ENCODE measurements around the gene FANCD2. TPM values are rescaled to one million over a fixed set of nuclear protein-coding genes. Genes with fewer than 3 reads are reported as not detected.

The FANCD2 gene
- polyA plus RNA-seq, 3 donors = 1.3 to 11.6 (median 2.4) TPM

GRCh38 chr3:10106919-10107318 lies 80.7 kb downstream of the FANCD2 start:
- H3K27ac ChIP-seq (ENCODE audit: low read depth in 1 of 2, low read length in 2 of 2) = no peak overlapping the region
- no peak overlapping the region for H3K4me2 ChIP-seq (replicated peaks; ENCODE audit: extremely low read depth, low read length, poor library complexity, severe bottlenecking)
- H3K27me3 ChIP-seq (ENCODE audit: control insufficient read depth in 2 of 2, insufficient read depth in 2 of 2, low read length in 2 of 2) = no peaks in the 10 kb centered on the region
- H3K36me3 Mint-ChIP-seq = peaks cover 3 to 8% of the 10 kb centered on the region in 2 donors
- no peak for DNase-seq
- peaks cover 0 to 3% (median 3%) of the 10 kb centered on the region in 3 donors for H3K27me3 Mint-ChIP-seq (ENCODE audit: low read depth in 3 of 3)
- H3K27ac Mint-ChIP-seq = no peak overlapping the region
- no peak overlapping the region for H3K9ac ChIP-seq (ENCODE audit: insufficient read depth, low read length, poor library complexity, severe bottlenecking)
- TF ChIP-seq CTCF (IDR thresholded peaks at IDR 0.05) = no peak
- no peak overlapping the region for H2AFZ ChIP-seq (ENCODE audit: insufficient read depth, low read depth, low read length, poor library complexity, severe bottlenecking)
- H3K4me1 Mint-ChIP-seq = no peaks in the 10 kb centered on the region
- H3K4me1 ChIP-seq (ENCODE audit: control insufficient read depth in 1 of 2, insufficient read depth in 2 of 2, low read length in 2 of 2) = no peaks in the 10 kb centered on the region
- H3K9me3 Mint-ChIP-seq = peaks cover 0 to 3% (median 0%) of the 10 kb centered on the region in 7 donors
- intact Hi-C loops (cut with micrococcal nuclease) = no loop called here
- H3K9me3 ChIP-seq (replicated peaks in 1 of 2; ENCODE audit: control insufficient read depth in 1 of 2, insufficient read depth in 1 of 2, low read length in 2 of 2) = no peaks in the 10 kb centered on the region
- WGBS (ENCODE audit: insufficient coverage) = 60% methylated on average over 1 of the region's 2 CpGs
- peaks cover under 1 to 1% of the 10 kb centered on the region in 2 donors for H3K36me3 ChIP-seq (replicated peaks in 1 of 2; ENCODE audit: control insufficient read depth in 1 of 2, insufficient read depth in 2 of 2, low read length in 2 of 2)
- no peaks in the 10 kb centered on the region for H3K79me2 ChIP-seq (ENCODE audit: insufficient read depth, low read length)
- H4K20me1 ChIP-seq (ENCODE audit: insufficient read depth, low read length) = no peaks in the 10 kb centered on the region
- H3K4me3 Mint-ChIP-seq = no peak overlapping the region
- H3K4me3 ChIP-seq (replicated peaks in 1 of 3; ENCODE audit: low read depth in 2 of 3, low read length in 3 of 3) = no peak overlapping the region

- DNase-seq = no peak
- H3K36me3 ChIP-seq (replicated peaks in 1 of 2; ENCODE audit: control insufficient read depth in 1 of 2, insufficient read depth in 2 of 2, low read length in 2 of 2) = no peaks in the 10 kb centered on the region
- H3K27me3 Mint-ChIP-seq (ENCODE audit: low read depth in 3 of 3) = peaks cover 3 to 6% (median 3%) of the 10 kb centered on the region in 3 donors
- H3K27me3 ChIP-seq (ENCODE audit: control insufficient read depth in 2 of 2, insufficient read depth in 2 of 2, low read length in 2 of 2) = no peaks in the 10 kb centered on the region
- intact Hi-C loops (cut with micrococcal nuclease) = no loop called here
- no peak within 1 kb of the TSS for H3K9ac ChIP-seq (ENCODE audit: insufficient read depth, low read length, poor library complexity, severe bottlenecking)
- H3K9me3 ChIP-seq (replicated peaks in 1 of 2; ENCODE audit: control insufficient read depth in 1 of 2, insufficient read depth in 1 of 2, low read length in 2 of 2) = no peaks in the 10 kb centered on the region
- H3K9me3 Mint-ChIP-seq = peaks cover 0 to 3% (median 0%) of the 10 kb centered on the region in 7 donors
- no peak within 1 kb of the TSS for H3K4me3 Mint-ChIP-seq
- H3K27ac Mint-ChIP-seq = peak within 1 kb of the TSS in 2 of 7 donors; percentile 13 to 53
- H4K20me1 ChIP-seq (ENCODE audit: insufficient read depth, low read length) = no peaks in the 10 kb centered on the region
- H2AFZ ChIP-seq (ENCODE audit: insufficient read depth, low read depth, low read length, poor library complexity, severe bottlenecking) = no peak within 1 kb of the TSS
- H3K4me1 Mint-ChIP-seq = no peaks in the 10 kb centered on the region
- H3K4me1 ChIP-seq (ENCODE audit: control insufficient read depth in 1 of 2, insufficient read depth in 2 of 2, low read length in 2 of 2) = no peaks in the 10 kb centered on the region
- no peak within 1 kb of the TSS for H3K4me3 ChIP-seq (replicated peaks in 1 of 3; ENCODE audit: low read depth in 2 of 3, low read length in 3 of 3)
- no peak within 1 kb of the TSS for H3K27ac ChIP-seq (ENCODE audit: low read depth in 1 of 2, low read length in 2 of 2)
- no peak for TF ChIP-seq CTCF (IDR thresholded peaks at IDR 0.05)
- H3K79me2 ChIP-seq (ENCODE audit: insufficient read depth, low read length) = no peaks in the 10 kb centered on the region
- peaks cover 2 to 4% of the 10 kb centered on the region in 2 donors for H3K36me3 Mint-ChIP-seq
- WGBS (ENCODE audit: insufficient coverage) = 93% methylated on average over 27 of the region's 28 CpGs
- no peak within 1 kb of the TSS for H3K4me2 ChIP-seq (replicated peaks; ENCODE audit: extremely low read depth, low read length, poor library complexity, severe bottlenecking)
Observed at GRCh38 chr3:10108091-10108490, 81.9 kb downstream of the FANCD2 start, which contains the start of gene FANCD2OS. FANCD2OS (minus strand) TSS chr3:10108255; CDS start chr3:10104774, 3,481 bp downstream.
